AML-193 (cell line): ENCODE results near the gene EZH1.

ENCODE experiments used
- DNase-seq, 2 experiments: peaks; one replicate each; lab custom pipeline; 2025; lab: John Stamatoyannopoulos, UW

The EZH1 gene

GRCh38 chr17:42709561-42709960 lies 35.3 kb downstream of the EZH1 start:
- DNase-seq: no peak

- no peak for DNase-seq
Measured at GRCh38 chr17:42708588-42708987, 36.3 kb downstream of the EZH1 start.

DNA sequence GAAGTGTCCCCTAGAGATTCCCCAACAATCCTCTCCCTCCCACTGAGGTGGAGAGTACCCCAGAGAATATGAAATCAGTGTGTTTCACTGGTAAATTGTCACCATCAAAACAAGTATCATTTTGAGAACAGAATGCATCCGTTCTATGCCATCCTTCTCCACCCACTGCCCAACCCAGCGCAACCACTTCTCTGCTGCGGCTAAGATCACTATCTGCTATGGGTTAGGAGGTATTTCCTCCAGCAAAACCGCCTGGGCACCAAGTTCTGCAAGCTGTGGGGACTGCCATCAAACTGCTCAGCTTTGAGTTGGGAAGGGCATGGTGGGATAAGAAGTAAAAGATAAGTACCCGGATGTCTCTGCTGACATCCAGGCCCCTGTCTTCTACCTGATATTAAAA lies 38.1 kb downstream of the EZH1 start:
- DNase-seq: no peak

GRCh38 chr17:42704837-42705494 lies 39.9 kb downstream of the EZH1 start:
- DNase-seq: no peak

- DNase-seq: no peak
Measured at GRCh38 chr17:42704490-42704836, 40.4 kb downstream of the EZH1 start.

GRCh38 chr17:42702446-42702845 lies 42.4 kb downstream of the EZH1 start:
- no peak for DNase-seq

GRCh38 chr17:42700586-42701289 lies 44.1 kb downstream of the EZH1 start:
- DNase-seq: no peak

DNA sequence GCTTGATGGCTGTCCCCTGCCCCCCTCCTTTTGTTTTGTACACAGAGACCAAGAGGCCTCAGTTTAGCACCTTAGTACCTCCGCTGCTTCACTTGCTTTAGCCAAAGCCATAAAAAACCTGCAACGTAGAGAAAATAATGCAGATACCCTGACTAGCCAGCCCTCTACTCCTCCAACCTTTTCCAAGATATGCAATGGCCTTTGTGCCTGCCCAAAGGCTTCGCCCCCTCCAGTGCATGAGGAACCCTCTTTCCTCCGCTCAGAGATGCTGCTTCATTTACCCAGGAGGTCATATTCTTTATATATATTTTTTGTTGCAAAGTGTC lies 45.5 kb downstream of the EZH1 start:
- DNase-seq: no peak

GRCh38 chr17:42698736-42699414 lies 46.0 kb downstream of the EZH1 start:
- DNase-seq: no peak

- DNase-seq: no peak
Measured at GRCh38 chr17:42697108-42697811, 47.6 kb downstream of the EZH1 start.

DNA sequence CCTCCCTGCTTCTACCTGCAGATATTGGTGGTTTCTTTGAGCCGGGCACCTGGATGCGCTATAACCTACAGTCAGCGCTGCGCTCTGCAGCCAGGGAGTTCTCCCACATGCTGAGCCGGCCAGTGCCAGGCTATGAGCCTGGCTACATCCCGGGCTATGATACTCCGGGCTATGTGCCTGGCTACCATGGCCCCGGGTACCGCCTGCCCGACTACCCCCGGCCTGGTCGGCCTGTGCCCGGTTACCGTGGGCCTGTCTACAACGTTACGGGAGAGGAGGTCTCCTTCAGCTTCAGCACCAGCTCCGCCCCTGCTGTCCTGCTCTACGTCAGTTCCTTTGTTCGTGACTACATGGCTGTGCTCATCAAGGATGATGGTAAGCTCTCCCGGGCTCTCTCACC lies 49.3 kb downstream of the EZH1 start:
- no peak for DNase-seq

DNA sequence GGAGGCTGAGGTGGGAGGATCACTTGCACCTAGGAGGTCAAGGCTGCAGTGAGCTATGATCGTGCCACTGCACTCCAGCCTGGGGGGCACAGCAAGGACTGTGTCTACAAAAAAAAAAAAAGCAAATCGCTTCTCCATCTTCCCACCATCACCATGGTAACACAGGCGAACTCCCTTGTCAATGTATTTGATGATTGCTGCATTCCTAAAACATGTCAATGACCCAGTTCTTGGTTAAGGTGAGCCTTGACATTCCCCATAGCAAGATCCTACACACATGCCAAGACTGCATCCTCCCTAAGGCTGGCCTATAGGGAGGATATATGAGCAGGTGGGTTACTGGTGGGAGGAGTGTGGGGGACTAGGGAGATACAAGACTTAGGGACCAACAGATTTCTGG lies 50.3 kb downstream of the EZH1 start:
- no peak for DNase-seq

GRCh38 chr17:42692489-42692888 lies 52.4 kb downstream of the EZH1 start:
- no peak for DNase-seq

GRCh38 chr17:42691021-42691545 lies 53.8 kb downstream of the EZH1 start:
- DNase-seq: no peak

GRCh38 chr17:42690596-42690995 lies 54.2 kb downstream of the EZH1 start:
- DNase-seq: no peak

GRCh38 chr17:42687707-42688320 lies 57.0 kb downstream of the EZH1 start:
- no peak for DNase-seq

- no peak for DNase-seq
Measured at GRCh38 chr17:42686520-42687128, 58.2 kb downstream of the EZH1 start.

- DNase-seq: no peak
Measured at GRCh38 chr17:42685831-42686230, 59.0 kb downstream of the EZH1 start.

GRCh38 chr17:42684929-42685556 lies 59.8 kb downstream of the EZH1 start:
- no peak for DNase-seq

DNA sequence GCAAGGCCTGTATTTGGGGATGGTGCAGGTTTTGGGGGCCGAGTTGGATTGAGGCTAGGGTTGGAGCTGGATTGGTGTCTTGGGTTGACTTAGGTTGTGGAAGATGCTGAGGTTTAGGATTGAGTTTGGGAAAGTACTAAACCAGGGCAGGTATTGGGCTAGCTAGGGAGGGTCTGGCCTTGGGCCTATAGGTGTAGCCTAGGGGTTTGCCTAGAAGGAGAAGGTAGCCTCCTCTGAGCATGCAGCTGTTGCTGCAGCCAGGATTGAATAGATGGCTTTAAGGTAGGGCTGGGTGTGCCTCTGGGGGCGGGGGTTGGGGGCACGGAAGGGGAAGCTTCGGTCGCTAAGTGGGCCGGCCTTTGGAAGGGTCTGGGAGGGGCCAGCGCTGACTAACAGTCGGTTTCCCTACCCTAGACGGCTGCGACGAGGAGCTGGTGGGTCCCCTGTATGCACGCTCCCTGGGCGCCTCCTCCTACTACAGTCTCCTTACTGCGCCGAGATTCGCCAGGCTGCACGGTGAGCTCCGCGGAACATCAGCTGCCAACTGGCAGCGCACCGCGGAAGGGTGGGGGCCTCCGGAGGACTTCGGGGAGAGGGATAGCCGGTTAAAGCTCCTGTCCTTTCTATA lies 61.3 kb downstream of the EZH1 start:
- DNase-seq: no peak
